Stimulated activated CD8-positive, alpha-beta memory T cell treated with anti-CD3 and anti-CD28 coated beads, Interleukin-7, amount 100 ng/mL, for 48 hours (primary cell): ENCODE data around the gene OR10G3.

Source experiments
- DNase-seq, 2 donors: peaks; one replicate each; pipeline ENCODE4 v3.0.0-alpha.2; 2020; ENCODE audit warnings: low read depth in 1 of 2; ENCODE audit errors: extremely low read depth in 1 of 2

Gene OR10G3

DNA sequence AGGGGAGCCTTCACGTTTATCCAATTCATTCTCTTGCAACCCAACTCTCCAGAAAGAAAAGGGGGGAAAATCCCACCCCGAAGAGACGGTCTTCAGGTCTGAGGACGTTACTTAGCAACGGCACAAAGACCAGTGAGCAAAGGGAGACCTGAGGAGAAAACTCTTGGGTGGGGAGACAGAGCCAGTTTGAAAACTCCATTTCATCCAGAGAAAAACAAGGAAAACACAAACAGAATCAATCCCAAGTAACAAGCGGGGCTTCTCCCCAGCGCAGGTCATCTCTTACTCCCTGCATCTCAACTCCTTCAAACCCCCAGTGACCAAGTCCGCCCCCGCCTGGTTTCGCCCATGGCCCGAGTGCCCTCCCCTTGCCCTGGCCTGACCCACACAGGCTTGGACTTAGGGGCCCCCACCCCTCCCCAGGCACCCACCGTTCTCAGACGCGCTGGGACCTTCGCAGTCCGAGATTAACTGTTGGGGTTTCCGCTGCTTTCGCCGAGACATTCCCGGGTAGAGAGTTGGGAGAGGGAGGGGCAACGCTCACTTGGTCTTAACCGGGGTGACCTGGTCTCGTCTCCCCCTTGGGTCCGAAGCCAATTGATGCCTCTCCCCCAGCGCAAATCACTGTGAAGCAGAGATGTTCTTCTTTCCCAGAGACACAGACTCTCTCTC is 43.3 kb downstream of the OR10G3 start:
- DNase-seq: no peak

DNA sequence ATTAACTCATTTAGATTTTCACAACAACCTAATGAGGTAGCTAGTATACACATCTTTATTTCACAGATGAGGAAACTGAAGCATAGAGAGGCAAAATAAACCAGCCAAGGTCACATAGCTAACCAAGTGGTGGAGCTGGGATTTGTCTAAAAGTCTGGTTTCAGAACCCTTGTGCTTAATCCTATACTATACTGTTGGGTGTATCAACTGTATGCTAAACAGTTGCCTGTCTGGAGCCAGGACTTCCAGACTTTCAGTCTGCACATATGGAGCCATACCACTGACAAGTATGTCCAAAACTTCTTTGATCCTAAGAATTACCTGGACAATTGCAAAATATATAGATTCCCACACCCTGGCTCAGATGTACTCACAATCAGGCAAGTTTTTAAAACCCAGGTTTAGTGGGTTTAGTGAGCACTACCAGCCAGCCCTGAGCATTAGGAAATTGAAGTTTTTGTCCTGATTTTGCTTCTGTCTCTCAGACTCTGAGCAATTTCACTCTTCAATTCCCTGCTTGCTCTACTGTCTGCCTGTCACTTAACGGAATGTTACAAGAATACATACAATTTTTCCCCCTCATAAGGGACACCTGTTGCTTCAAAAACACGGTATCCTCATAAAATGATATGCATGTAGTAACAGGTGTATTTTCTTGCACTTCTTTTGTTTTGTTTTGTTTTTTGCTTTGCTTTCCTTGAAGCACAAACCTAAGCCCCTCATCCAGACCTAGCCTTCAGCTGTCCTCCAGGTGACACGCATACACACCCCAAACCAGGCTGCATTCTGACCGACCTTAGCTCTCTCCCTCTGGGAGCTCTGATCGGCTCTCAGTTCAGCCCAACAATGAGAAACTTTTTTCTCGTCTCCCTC is 44.1 kb downstream of the OR10G3 start:
- no peak for DNase-seq

GRCh38 chr14:21534576-21534975 is 45.3 kb downstream of the OR10G3 start:
- DNase-seq: no peak

DNA sequence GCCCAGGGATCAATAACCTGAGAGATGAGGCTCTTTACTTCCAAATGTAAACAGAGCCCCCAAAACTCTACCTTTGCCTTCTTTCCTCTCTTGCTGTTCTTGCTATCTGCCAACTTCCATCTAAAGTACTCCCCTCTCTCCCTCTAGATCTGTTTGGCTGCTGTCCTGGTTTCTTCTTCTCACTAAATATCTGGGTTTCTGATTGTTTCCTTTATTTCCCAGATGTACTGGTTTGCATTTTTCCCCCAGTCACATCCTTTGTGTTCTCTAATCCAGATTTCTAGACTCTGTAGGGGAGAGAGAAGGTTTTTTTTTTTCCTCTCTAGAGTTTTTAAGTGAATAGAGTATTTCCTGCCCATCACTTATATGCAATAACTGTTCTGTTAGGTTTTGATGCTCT is 46.6 kb downstream of the OR10G3 start:
- no peak for DNase-seq

DNA sequence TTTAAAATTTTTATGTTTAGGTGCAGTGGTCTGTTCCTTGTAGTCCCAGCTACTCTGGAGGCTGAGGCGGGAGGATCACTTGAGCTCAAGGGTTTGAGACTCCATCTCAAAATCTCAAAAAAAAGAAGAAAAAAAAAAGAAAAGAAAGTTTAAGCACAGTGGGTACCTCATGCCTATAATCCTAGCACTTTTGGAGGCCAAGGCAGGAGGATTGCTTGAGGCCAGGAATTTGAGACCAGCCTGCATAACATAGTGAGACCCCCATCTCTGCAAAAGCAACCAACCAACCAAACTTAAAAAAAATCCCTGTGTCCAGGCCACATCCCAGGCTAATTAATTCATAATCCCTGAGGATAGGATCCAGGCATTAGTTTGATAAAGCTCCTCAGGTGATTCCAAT is 50.4 kb downstream of the OR10G3 start:
- no peak for DNase-seq

GRCh38 chr14:21528381-21529348 is 51.2 kb downstream of the OR10G3 start:
- DNase-seq: no peak

- no peak for DNase-seq
Observed at GRCh38 chr14:21527318-21527679, 52.6 kb downstream of the OR10G3 start.

GRCh38 chr14:21526672-21527317 is 53.1 kb downstream of the OR10G3 start:
- DNase-seq: no peak

- DNase-seq: peak; percentile 24 to 64
Observed at GRCh38 chr14:21525962-21526671, 53.8 kb downstream of the OR10G3 start, which contains the start of gene SALL2. Gene SALL2, minus strand, starts transcription at chr14:21526346. Its CDS starts 219 bp downstream, at chr14:21526127.

GRCh38 chr14:21525571-21525961 is 54.3 kb downstream of the OR10G3 start:
- no peak for DNase-seq

- DNase-seq: no peak
Observed at GRCh38 chr14:21524575-21525490, 55.0 kb downstream of the OR10G3 start.

GRCh38 chr14:21523203-21523602 is 56.7 kb downstream of the OR10G3 start:
- DNase-seq: no peak

GRCh38 chr14:21521501-21521900 is 58.4 kb downstream of the OR10G3 start:
- DNase-seq: no peak

DNA sequence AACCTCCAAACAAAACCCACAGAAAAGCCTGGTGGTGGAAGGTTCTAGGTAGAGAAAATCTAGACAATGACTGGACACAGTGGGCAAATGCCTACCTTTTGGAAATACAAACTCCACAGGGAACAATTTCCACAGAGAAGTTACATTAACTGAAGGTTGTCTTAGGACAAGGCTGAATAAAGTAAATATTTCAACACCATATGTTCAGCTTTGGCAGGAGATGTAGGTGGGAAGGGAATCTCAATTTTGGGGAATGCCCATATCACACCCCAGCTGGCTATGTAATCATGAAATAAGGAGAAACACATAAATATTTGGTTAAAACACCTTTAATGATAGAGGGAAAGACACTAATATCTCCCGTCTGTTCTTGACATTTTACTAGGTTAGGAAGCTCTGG is 59.1 kb downstream of the OR10G3 start:
- no peak for DNase-seq

DNA sequence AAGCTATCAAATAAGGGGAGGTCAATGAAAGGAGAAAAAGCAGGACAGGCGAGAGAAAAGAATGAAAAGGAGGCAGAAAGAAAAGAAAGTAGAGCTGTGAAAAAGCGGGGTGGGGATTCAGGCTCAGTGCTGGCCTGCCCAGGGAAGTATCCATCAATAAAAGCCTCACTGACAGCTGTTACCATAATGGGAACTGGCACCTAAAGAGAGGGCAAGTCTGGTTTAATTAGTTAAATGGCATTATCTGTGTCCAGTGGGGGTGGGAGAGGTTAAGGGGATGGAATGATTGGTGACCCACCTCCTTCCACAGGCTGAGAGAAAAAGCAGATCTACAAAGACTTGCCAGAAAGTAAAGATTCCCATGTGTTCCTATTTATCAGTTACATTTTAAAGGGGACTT is 61.2 kb downstream of the OR10G3 start:
- no peak for DNase-seq
